OCI-LY3 (cell line): ENCODE measurements around the gene PIK3AP1.

ENCODE experiments used
- EZH2phosphoT487 ChIP-seq: fragments of 200-600 bp; shearing (Covaris generic); IDR thresholded peaks from 2 replicates; pipeline ENCODE4 v1.6.1; 2018; ENCODE audit warnings: antibody characterized with exemption, mixed run types, low read depth
- TF ChIP-seq, protein P1 (sequence below): fragments of 200-600, 300-600 bp; sonication (generic); IDR thresholded peaks from 2 replicates; pipeline ENCODE4 v1.5.1; 2014; ENCODE audit warnings: antibody characterized with exemption, low read length, low read depth

DNA sequence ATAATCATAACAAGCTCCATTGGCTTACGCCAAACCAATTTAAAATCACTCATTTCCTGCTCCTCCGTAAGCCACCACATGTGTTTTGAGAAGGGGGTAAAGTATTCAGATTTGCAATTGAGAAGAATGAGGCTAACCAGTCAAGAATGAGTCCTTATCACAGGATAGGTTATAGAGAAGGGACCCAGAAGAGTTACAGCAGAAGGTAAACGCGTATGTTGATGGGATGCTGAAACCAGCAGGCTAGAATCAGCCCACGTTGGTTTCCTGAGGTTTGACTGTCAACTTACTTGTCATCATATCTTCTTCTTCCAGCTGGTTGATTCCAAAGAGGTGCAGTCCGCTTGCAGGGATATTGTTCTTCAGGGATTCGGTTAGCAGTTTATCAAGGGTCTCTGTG lies 69.4 kb downstream of the PIK3AP1 start:
- TF ChIP-seq EZH2phosphoT487 = no peak
- TF ChIP-seq, protein P1, sequence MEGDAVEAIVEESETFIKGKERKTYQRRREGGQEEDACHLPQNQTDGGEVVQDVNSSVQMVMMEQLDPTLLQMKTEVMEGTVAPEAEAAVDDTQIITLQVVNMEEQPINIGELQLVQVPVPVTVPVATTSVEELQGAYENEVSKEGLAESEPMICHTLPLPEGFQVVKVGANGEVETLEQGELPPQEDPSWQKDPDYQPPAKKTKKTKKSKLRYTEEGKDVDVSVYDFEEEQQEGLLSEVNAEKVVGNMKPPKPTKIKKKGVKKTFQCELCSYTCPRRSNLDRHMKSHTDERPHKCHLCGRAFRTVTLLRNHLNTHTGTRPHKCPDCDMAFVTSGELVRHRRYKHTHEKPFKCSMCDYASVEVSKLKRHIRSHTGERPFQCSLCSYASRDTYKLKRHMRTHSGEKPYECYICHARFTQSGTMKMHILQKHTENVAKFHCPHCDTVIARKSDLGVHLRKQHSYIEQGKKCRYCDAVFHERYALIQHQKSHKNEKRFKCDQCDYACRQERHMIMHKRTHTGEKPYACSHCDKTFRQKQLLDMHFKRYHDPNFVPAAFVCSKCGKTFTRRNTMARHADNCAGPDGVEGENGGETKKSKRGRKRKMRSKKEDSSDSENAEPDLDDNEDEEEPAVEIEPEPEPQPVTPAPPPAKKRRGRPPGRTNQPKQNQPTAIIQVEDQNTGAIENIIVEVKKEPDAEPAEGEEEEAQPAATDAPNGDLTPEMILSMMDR = no peak
